ENCODE data around the gene SDSL.

GRCh38 chr12:113471619-113472171 lies 49.5 kb downstream of the SDSL start, which contains the start of gene LHX5:
- TF ChIP-seq CTCF (IDR thresholded peaks at IDR 0.05; ENCODE audit: insufficient read depth, low read length, poor library complexity, severe bottlenecking), result no peak
- no peak for TF ChIP-seq EZH2phosphoT487 (conservative IDR thresholded peaks at IDR 0.05; ENCODE audit: low read length)

Data from SU-DHL-6 (cell line).